ENCODE measurements around the gene ACACA. TPM values are rescaled to one million over a fixed set of nuclear protein-coding genes. Genes with fewer than 3 reads are reported as not detected.

Gene ACACA
- total and polyA plus RNA-seq, 2 experiments from 2014 or later: 59.6 to 164 TPM

DNA sequence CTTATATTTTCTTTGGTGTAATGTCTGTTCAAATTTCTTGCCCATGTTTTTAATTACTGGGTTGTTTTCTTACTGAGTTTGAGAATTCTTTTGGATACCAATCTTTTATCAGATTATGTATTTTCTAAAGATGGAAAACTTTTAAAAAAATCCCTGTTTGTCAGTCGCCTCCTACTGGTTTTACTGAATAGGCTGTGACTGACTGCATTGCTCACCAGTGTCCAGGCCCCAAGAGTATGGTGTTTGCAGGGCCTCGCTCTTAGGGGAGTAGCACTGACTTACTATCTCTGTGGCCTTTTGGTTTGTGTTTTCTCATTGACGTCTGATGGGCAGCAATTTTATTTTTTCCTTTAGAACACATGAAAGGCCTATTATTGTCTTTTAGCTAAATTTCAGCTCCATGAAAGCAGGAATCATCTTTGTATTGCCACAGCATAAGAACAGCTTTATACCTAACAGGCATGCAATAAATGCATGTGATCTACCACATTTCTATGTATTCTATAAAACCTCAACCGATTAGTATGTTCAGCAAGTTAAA is 269.5 kb downstream of the ACACA start:
- Mint-ChIP-seq H3K36me3 (ENCODE audit: low read depth) (peaks cover 2% of the 10 kb centered on the region; the same call in 2 of the 3 replicates), H3K4me3 (no peak overlapping the region), H3K9me3 (no peaks in the 10 kb centered on the region; the same call in 2 of the 3 replicates), H3K27me3 (ENCODE audit: insufficient read depth, low read depth, poor library complexity) (peaks cover 4% of the 10 kb centered on the region), H3K4me1 (peaks cover 44% of the 10 kb centered on the region), H3K27ac (no peak overlapping the region)
- Histone ChIP-seq H2AFZ (no peak overlapping the region), H3K4me3 (no peak overlapping the region), H3K27ac (ENCODE audit: low read depth) (no peak overlapping the region), H3K79me2 (replicated peaks; ENCODE audit: insufficient read depth) (no peaks in the 10 kb centered on the region), H3K4me1 (ENCODE audit: insufficient read depth) (peaks cover 53% of the 10 kb centered on the region), H3K27me3 (ENCODE audit: insufficient read depth) (no peaks in the 10 kb centered on the region), H3K4me2 (no peak overlapping the region), H3K9me2 (ENCODE audit: insufficient read depth) (no peaks in the 10 kb centered on the region; the same call in 1 of the 2 replicates), H4K20me1 (replicated peaks; ENCODE audit: insufficient read depth) (no peaks in the 10 kb centered on the region), H3K36me3 (ENCODE audit: insufficient read depth) (peaks cover 3% of the 10 kb centered on the region), H3F3A (replicated peaks; ENCODE audit: low read depth) (peaks cover 6% of the 10 kb centered on the region; the same call in 1 of the 2 replicates)
- TF ChIP-seq JUNB (IDR thresholded peaks at IDR 0.05; ENCODE audit: unreplicated experiment): no peak
- peak; percentile 44 to 48 for TF ChIP-seq CTCF (conservative IDR thresholded peaks at IDR 0.05; ENCODE audit: low read depth in 2 of 2)
- TF ChIP-seq, protein P1, sequence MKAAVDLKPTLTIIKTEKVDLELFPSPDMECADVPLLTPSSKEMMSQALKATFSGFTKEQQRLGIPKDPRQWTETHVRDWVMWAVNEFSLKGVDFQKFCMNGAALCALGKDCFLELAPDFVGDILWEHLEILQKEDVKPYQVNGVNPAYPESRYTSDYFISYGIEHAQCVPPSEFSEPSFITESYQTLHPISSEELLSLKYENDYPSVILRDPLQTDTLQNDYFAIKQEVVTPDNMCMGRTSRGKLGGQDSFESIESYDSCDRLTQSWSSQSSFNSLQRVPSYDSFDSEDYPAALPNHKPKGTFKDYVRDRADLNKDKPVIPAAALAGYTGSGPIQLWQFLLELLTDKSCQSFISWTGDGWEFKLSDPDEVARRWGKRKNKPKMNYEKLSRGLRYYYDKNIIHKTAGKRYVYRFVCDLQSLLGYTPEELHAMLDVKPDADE (IDR thresholded peaks at IDR 0.05): no peak
- TF ChIP-seq, protein P2, sequence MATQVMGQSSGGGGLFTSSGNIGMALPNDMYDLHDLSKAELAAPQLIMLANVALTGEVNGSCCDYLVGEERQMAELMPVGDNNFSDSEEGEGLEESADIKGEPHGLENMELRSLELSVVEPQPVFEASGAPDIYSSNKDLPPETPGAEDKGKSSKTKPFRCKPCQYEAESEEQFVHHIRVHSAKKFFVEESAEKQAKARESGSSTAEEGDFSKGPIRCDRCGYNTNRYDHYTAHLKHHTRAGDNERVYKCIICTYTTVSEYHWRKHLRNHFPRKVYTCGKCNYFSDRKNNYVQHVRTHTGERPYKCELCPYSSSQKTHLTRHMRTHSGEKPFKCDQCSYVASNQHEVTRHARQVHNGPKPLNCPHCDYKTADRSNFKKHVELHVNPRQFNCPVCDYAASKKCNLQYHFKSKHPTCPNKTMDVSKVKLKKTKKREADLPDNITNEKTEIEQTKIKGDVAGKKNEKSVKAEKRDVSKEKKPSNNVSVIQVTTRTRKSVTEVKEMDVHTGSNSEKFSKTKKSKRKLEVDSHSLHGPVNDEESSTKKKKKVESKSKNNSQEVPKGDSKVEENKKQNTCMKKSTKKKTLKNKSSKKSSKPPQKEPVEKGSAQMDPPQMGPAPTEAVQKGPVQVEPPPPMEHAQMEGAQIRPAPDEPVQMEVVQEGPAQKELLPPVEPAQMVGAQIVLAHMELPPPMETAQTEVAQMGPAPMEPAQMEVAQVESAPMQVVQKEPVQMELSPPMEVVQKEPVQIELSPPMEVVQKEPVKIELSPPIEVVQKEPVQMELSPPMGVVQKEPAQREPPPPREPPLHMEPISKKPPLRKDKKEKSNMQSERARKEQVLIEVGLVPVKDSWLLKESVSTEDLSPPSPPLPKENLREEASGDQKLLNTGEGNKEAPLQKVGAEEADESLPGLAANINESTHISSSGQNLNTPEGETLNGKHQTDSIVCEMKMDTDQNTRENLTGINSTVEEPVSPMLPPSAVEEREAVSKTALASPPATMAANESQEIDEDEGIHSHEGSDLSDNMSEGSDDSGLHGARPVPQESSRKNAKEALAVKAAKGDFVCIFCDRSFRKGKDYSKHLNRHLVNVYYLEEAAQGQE (IDR thresholded peaks at IDR 0.05; ENCODE audit: unreplicated experiment): no peak
- no peak for TF ChIP-seq ZNF462 (CRISPR knock-in tag; IDR thresholded peaks at IDR 0.05)
- no peak for TF ChIP-seq ZNF331 (CRISPR knock-in tag; IDR thresholded peaks at IDR 0.05; ENCODE audit: low read depth)
- ATAC-seq (peak; percentile 73), DNase-seq (ENCODE audit: low spot score) (peak; percentile 48)

All from GM23338 (cell line).